Neural cell (in vitro differentiated cells): ENCODE data around the gene PTPN1. TPM values are rescaled to one million over a fixed set of nuclear protein-coding genes. Genes with fewer than 3 reads are reported as not detected.
"Not testable (repeated sequence)": the region's sequence is repeated elsewhere in the genome, so short reads cannot be mapped to it uniquely, and the experiment has no call there.

ENCODE experiments used
- H2AFZ ChIP-seq: fragments of 200-600, 300-800 bp; sonication (generic), shearing (Covaris generic); 2 replicates; pipeline ENCODE4 v1.6.0; 2014; ENCODE audit warnings: low read depth, mild to moderate bottlenecking, antibody characterized with exemption, low read length, moderate library complexity
- H3F3A ChIP-seq: fragments of 200-600 bp; shearing (Covaris generic); 2 replicates; pipeline ENCODE4 v1.6.1; 2016; ENCODE audit warnings: mild to moderate bottlenecking, moderate library complexity, mixed read lengths, antibody characterized with exemption, low read length; ENCODE audit not compliant: insufficient read depth, poor library complexity, severe bottlenecking
- H3K27ac ChIP-seq: fragments of 200-600, 300-800 bp; sonication (generic), shearing (Covaris generic); 2 replicates; pipeline ENCODE4 v1.5.1; 2014; ENCODE audit warnings: mild to moderate bottlenecking, low read length, moderate library complexity
- H3K27me3 ChIP-seq: fragments of 300-800, 200-600 bp; sonication (generic), shearing (Covaris generic); 2 replicates; pipeline ENCODE4 v1.6.0; 2014; ENCODE audit warnings: mild to moderate bottlenecking, low read depth, low read length, moderate library complexity; ENCODE audit not compliant: insufficient read depth
- H3K36me3 ChIP-seq: fragments of 300-800, 200-600 bp; sonication (generic), shearing (Covaris generic); 2 replicates; pipeline ENCODE4 v1.5.1; 2014; ENCODE audit warnings: mild to moderate bottlenecking, antibody characterized with exemption, low read length, moderate library complexity; ENCODE audit not compliant: insufficient read depth
- H3K4me2 ChIP-seq: fragments of 300-800, 200-600 bp; sonication (generic), shearing (Covaris generic); 2 replicates; pipeline ENCODE4 v1.6.0; 2014; ENCODE audit warnings: mild to moderate bottlenecking, low read length
- H3K4me3 ChIP-seq: fragments of 300-800, 200-600 bp; sonication (generic), shearing (Covaris generic); 2 replicates; pipeline ENCODE4 v1.5.1; 2014; ENCODE audit warnings: mild to moderate bottlenecking, low read length, moderate library complexity
- H3K79me2 ChIP-seq: fragments of 200-600 bp; shearing (Covaris generic); replicated peaks from 2 replicates; pipeline ENCODE4 v1.6.0; 2014; ENCODE audit warnings: mild to moderate bottlenecking, low read length, moderate library complexity; ENCODE audit not compliant: insufficient read depth
- H3K9ac ChIP-seq: fragments of 300-800, 200-600 bp; sonication (generic), shearing (Covaris generic); 2 replicates; pipeline ENCODE4 v1.6.1; 2016; ENCODE audit warnings: mild to moderate bottlenecking, low read length, mixed read lengths
- H3K9me2 ChIP-seq: fragments of 200-600 bp; shearing (Covaris generic); 2 replicates; pipeline ENCODE4 v1.6.1; 2016; ENCODE audit warnings: mild to moderate bottlenecking, low read length, mixed read lengths; ENCODE audit not compliant: insufficient read depth
- H3K9me3 ChIP-seq: fragments of 200-600, 300-800 bp; sonication (generic), shearing (Covaris generic); 2 replicates; pipeline ENCODE4 v1.6.1; 2016; ENCODE audit warnings: mild to moderate bottlenecking, mixed run types, low read length, moderate library complexity, mixed read lengths
- H4K20me1 ChIP-seq: fragments of 200-600 bp; shearing (Covaris generic); 2 replicates; pipeline ENCODE4 v1.6.1; 2016; ENCODE audit warnings: mild to moderate bottlenecking, mixed run types; ENCODE audit not compliant: insufficient read depth
- EP300 ChIP-seq: fragments of 450-650 bp; conservative IDR thresholded peaks from 2 replicates; pipeline ENCODE4 v1.6.1; 2014; ENCODE audit warnings: antibody characterized with exemption, mild to moderate bottlenecking, moderate library complexity; ENCODE audit not compliant: poor library complexity, severe bottlenecking
- EZH2 ChIP-seq: fragments of 200-600, 300-800 bp; shearing (Covaris generic), sonication (generic); IDR thresholded peaks from 2 replicates; pipeline ENCODE4 v1.6.1; 2014; ENCODE audit warnings: antibody characterized with exemption, low read length, borderline replicate concordance, mild to moderate bottlenecking; ENCODE audit not compliant: insufficient read depth, poor library complexity, severe bottlenecking
- MXI1 ChIP-seq: fragments of 450-650 bp; conservative IDR thresholded peaks from 2 replicates; pipeline ENCODE4 v1.6.1; 2014; ENCODE audit warnings: antibody characterized with exemption, mild to moderate bottlenecking; ENCODE audit not compliant: poor library complexity, severe bottlenecking
- POLR2AphosphoS5 ChIP-seq: IDR thresholded peaks from 2 replicates; pipeline ENCODE4 v1.6.1; 2012
- RAD21 ChIP-seq: fragments of 450-650 bp; conservative IDR thresholded peaks from 2 replicates; pipeline ENCODE4 v1.6.1; 2014; ENCODE audit warnings: antibody characterized with exemption, mild to moderate bottlenecking, moderate library complexity
- SMC3 ChIP-seq: fragments of 450-650 bp; conservative IDR thresholded peaks from 2 replicates; pipeline ENCODE4 v1.6.1; 2014; ENCODE audit warnings: antibody characterized with exemption, mild to moderate bottlenecking, moderate library complexity; ENCODE audit not compliant: poor library complexity
- TAF1 ChIP-seq: IDR thresholded peaks from 2 replicates; pipeline ENCODE4 v1.6.1; 2012; ENCODE audit warnings: low read depth
- polyA plus RNA-seq: library from polyadenylated mRNA; depleted of rRNA; stranded (reverse); fragments of >200 nt; gene quantifications from 2 replicates; pipeline ENCODE4 v1.2.3, GENCODE V29; 2014
- TF ChIP-seq, protein P1 (sequence below): IDR thresholded peaks from 2 replicates; pipeline ENCODE4 v1.6.1; 2012; ENCODE audit warnings: borderline replicate concordance
- TF ChIP-seq, protein P2 (sequence below): fragments of 450-650 bp; IDR thresholded peaks from 2 replicates; pipeline ENCODE4 v1.5.1; 2014; ENCODE audit warnings: antibody characterized with exemption, mild to moderate bottlenecking, moderate library complexity; ENCODE audit not compliant: poor library complexity, severe bottlenecking

The PTPN1 gene
- polyA plus RNA-seq, 1 donor from 2014 or later: 48.1 TPM

DNA sequence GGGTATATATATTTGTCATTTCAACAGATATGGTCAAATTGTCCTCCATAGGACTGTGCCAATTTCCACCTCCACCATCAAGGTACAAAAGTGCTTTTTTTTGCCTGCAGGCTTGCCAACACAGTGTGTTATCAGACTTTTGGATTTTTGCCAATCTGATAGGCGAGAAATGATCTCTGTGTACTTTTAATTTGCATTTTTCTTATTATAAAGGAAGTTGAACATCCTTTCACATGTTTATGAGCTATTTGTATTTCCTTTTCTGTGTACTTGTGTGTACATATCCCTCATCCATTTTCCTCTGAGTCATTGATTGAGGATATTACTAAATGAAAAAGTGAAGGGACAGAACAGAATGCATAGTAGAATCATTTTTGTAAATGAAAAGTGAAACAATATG lies 39.0 kb upstream of the PTPN1 start:
- H3K79me2 ChIP-seq: no peaks in the 10 kb centered on the region
- TF ChIP-seq RAD21 (no peak), SMC3 (no peak), POLR2AphosphoS5 (no peak), MXI1 (no peak), TAF1 (no peak), EZH2 (no peak), EP300 (no peak)
- TF ChIP-seq, protein P1, sequence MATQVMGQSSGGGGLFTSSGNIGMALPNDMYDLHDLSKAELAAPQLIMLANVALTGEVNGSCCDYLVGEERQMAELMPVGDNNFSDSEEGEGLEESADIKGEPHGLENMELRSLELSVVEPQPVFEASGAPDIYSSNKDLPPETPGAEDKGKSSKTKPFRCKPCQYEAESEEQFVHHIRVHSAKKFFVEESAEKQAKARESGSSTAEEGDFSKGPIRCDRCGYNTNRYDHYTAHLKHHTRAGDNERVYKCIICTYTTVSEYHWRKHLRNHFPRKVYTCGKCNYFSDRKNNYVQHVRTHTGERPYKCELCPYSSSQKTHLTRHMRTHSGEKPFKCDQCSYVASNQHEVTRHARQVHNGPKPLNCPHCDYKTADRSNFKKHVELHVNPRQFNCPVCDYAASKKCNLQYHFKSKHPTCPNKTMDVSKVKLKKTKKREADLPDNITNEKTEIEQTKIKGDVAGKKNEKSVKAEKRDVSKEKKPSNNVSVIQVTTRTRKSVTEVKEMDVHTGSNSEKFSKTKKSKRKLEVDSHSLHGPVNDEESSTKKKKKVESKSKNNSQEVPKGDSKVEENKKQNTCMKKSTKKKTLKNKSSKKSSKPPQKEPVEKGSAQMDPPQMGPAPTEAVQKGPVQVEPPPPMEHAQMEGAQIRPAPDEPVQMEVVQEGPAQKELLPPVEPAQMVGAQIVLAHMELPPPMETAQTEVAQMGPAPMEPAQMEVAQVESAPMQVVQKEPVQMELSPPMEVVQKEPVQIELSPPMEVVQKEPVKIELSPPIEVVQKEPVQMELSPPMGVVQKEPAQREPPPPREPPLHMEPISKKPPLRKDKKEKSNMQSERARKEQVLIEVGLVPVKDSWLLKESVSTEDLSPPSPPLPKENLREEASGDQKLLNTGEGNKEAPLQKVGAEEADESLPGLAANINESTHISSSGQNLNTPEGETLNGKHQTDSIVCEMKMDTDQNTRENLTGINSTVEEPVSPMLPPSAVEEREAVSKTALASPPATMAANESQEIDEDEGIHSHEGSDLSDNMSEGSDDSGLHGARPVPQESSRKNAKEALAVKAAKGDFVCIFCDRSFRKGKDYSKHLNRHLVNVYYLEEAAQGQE: no peak
- TF ChIP-seq, protein P2, sequence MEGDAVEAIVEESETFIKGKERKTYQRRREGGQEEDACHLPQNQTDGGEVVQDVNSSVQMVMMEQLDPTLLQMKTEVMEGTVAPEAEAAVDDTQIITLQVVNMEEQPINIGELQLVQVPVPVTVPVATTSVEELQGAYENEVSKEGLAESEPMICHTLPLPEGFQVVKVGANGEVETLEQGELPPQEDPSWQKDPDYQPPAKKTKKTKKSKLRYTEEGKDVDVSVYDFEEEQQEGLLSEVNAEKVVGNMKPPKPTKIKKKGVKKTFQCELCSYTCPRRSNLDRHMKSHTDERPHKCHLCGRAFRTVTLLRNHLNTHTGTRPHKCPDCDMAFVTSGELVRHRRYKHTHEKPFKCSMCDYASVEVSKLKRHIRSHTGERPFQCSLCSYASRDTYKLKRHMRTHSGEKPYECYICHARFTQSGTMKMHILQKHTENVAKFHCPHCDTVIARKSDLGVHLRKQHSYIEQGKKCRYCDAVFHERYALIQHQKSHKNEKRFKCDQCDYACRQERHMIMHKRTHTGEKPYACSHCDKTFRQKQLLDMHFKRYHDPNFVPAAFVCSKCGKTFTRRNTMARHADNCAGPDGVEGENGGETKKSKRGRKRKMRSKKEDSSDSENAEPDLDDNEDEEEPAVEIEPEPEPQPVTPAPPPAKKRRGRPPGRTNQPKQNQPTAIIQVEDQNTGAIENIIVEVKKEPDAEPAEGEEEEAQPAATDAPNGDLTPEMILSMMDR: no peak
- H3K4me3 ChIP-seq: no peak overlapping the region
- no peaks in the 10 kb centered on the region for H3K9me2 ChIP-seq
- H4K20me1 ChIP-seq: no peaks in the 10 kb centered on the region
- H2AFZ ChIP-seq: no peak overlapping the region
- H3K9ac ChIP-seq: no peak overlapping the region
- no peaks in the 10 kb centered on the region for H3K36me3 ChIP-seq
- H3K27me3 ChIP-seq: no peaks in the 10 kb centered on the region
- H3K27ac ChIP-seq: no peak overlapping the region
- H3K9me3 ChIP-seq: no peaks in the 10 kb centered on the region
- H3F3A ChIP-seq: no peaks in the 10 kb centered on the region
- no peak overlapping the region for H3K4me2 ChIP-seq

DNA sequence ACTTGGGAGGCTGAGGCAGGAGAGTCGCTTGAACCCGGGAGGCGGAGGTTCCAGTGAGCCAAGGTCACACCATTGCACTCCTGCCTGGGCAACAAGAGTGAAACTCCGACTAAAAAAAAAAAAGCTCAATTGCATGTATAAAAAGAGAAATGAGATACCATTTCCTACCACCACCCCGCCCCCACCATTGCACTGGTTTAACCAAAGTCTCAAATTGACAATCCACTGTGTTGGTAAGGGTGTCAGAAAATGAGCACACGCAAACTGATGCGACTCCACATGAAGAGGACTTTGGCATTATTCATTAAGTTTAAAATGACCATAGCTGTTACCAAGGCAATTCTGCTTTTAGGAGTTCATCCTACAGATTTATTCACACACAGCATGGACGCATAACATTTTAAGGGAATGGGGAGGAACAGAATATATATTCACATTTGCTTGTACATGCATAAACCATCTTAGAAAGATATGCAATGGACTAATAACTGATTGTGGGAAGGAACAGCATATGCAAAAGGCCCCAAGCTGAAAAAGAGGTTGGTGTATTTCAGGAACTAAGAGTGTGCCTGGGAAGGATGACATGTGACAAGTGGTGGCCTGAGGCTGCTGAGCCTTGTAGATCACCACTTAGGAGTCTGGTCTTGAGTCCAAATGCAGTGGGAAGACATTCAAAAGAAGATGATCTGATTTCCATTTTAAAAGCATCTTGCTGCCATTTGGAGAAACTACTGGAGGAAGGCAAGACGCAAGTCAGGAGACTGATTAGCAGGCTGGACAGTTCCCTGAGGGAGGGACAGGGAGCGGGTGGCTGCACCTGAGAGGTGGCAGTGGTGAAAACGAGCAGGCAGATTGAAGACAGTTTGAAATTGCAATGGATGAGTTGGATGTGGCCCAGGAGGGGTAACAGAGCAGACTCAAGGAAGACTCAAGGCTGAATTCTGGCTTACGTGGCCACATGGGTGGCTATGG lies 37.2 kb upstream of the PTPN1 start:
- no peak overlapping the region for H3K9ac ChIP-seq
- H3K27ac ChIP-seq: no peak overlapping the region
- no peak overlapping the region for H2AFZ ChIP-seq
- no peaks in the 10 kb centered on the region for H3K9me2 ChIP-seq
- H3K27me3 ChIP-seq: no peaks in the 10 kb centered on the region
- H3K4me2 ChIP-seq: no peak overlapping the region
- no peaks in the 10 kb centered on the region for H4K20me1 ChIP-seq
- no peaks in the 10 kb centered on the region for H3K9me3 ChIP-seq
- TF ChIP-seq POLR2AphosphoS5: no peak
- no peak for TF ChIP-seq TAF1
- no peak for TF ChIP-seq SMC3
- TF ChIP-seq, protein P1: no peak
- no peak for TF ChIP-seq MXI1
- TF ChIP-seq EP300: no peak
- TF ChIP-seq EZH2: no peak
- no peak for TF ChIP-seq RAD21
- TF ChIP-seq, protein P2: no peak
- no peak overlapping the region for H3K4me3 ChIP-seq
- H3K36me3 ChIP-seq: no peaks in the 10 kb centered on the region
- H3K79me2 ChIP-seq: no peaks in the 10 kb centered on the region
- no peaks in the 10 kb centered on the region for H3F3A ChIP-seq

DNA sequence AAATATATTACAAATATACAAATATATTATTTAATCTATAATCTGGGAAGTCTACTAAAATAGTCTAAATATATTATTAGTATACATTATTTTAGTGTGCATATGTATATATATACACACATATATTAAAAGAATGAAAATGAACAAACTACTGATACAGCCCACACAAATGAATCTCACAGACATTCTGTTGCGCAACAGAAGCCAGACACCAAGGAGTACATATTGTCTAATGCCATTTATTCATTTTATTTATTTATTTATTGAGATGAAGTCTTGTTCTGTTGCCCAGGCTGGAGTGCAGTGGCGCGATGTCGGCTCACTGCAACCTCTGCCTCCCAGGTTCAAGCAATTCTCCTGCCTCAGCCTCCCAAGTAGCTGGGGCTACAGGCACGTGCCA lies 35.8 kb upstream of the PTPN1 start:
- H3K27me3 ChIP-seq, H3K4me3 ChIP-seq, H3K9me3 ChIP-seq, H3K4me2 ChIP-seq, H3F3A ChIP-seq, H3K27ac ChIP-seq, H3K36me3 ChIP-seq, H3K79me2 ChIP-seq, H3K9ac ChIP-seq, H3K9me2 ChIP-seq, H4K20me1 ChIP-seq, H2AFZ ChIP-seq: not testable (repeated sequence)
